ENCODE data around the gene PPARG. TPM values are rescaled to one million over a fixed set of nuclear protein-coding genes. Genes with fewer than 3 reads are reported as not detected.
"Not testable (repeated sequence)": the region's sequence is repeated elsewhere in the genome, so short reads cannot be mapped to it uniquely, and the experiment has no call there.

PPARG gene
- total RNA-seq, 1 donor from 2014 or later: 4.4 TPM

DNA sequence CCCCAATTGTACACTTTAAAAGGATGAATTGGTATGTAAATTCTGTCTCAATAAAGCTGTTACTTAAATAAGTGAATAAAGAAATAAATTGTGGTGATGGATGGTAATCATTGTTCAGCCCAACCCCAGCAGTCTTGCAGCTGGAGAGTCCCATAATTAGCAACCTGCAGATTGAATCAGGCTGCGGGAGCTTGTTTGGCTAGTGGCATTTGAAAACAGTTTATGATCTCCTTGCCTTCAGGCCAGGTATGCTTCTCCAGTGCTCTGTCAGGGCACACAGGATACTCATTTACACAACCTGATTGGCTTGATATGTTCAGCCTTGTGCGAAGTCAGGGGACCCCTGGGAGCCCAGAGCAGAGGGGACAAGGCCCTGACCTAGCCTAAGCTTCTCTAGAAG is 178.9 kb downstream of the PPARG start:
- Mint-ChIP-seq H3K4me3 (ENCODE audit: unreplicated experiment) (no peak overlapping the region), H3K27me3 (ENCODE audit: unreplicated experiment) (no peaks in the 10 kb centered on the region), H3K36me3 (ENCODE audit: unreplicated experiment) (no peaks in the 10 kb centered on the region), H3K9me3 (ENCODE audit: unreplicated experiment) (no peaks in the 10 kb centered on the region), H3K27ac (ENCODE audit: unreplicated experiment) (no peak overlapping the region), H3K4me1 (ENCODE audit: unreplicated experiment) (peaks cover 7% of the 10 kb centered on the region)
- no peak for DNase-seq (ENCODE audit: extremely low spot score, unreplicated experiment)
- TF ChIP-seq, protein P1, sequence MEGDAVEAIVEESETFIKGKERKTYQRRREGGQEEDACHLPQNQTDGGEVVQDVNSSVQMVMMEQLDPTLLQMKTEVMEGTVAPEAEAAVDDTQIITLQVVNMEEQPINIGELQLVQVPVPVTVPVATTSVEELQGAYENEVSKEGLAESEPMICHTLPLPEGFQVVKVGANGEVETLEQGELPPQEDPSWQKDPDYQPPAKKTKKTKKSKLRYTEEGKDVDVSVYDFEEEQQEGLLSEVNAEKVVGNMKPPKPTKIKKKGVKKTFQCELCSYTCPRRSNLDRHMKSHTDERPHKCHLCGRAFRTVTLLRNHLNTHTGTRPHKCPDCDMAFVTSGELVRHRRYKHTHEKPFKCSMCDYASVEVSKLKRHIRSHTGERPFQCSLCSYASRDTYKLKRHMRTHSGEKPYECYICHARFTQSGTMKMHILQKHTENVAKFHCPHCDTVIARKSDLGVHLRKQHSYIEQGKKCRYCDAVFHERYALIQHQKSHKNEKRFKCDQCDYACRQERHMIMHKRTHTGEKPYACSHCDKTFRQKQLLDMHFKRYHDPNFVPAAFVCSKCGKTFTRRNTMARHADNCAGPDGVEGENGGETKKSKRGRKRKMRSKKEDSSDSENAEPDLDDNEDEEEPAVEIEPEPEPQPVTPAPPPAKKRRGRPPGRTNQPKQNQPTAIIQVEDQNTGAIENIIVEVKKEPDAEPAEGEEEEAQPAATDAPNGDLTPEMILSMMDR (IDR thresholded peaks at IDR 0.05): no peak

DNA sequence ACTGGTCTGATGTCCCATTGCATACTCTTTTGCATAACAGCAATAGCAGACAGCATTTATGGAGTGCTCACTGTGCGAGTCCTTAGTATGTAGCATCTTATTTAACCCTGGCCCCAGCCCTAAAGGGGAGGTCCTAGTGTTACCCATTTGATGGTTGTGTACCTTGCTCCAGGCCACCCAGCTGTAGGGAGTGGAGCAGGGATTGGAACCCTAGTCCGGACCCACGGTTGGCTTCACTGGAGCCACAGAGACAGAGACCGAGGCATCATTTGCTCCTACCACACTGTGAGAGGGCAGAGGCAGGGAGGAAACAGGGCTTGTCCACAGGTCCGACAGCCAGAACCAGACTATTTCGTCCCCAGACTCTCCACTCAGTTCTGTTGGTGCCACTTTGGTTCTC is 179.4 kb downstream of the PPARG start:
- H3K36me3 Mint-ChIP-seq (ENCODE audit: unreplicated experiment): no peaks in the 10 kb centered on the region

DNA sequence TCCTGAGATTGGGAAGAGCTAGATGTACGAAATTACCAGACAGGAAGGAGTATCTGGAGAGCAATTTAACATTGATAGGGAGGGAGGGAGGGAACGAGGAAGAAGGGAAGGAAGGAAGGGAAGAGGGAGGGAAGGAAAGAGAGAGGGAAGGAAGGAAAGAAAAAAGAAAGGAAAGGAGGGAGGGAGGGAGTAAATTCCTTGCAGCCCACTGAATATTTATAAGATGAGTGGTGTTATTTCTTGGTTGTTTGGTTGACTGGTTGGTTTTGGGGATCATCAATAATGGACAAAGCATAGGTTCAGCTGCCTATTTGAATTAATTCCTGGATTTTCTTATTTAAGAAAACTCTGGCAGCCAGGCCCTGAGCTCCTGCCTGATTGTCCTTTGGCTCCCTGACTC is 179.9 kb downstream of the PPARG start:
- DNase-seq (ENCODE audit: extremely low spot score, unreplicated experiment): no peak
- TF ChIP-seq, protein P1 (IDR thresholded peaks at IDR 0.05): no peak
- Mint-ChIP-seq H3K27ac (ENCODE audit: unreplicated experiment) (no peak overlapping the region), H3K27me3 (ENCODE audit: unreplicated experiment) (no peaks in the 10 kb centered on the region), H3K36me3 (ENCODE audit: unreplicated experiment) (no peaks in the 10 kb centered on the region), H3K9me3 (ENCODE audit: unreplicated experiment) (no peaks in the 10 kb centered on the region), H3K4me1 (ENCODE audit: unreplicated experiment) (peaks cover 7% of the 10 kb centered on the region), H3K4me3 (ENCODE audit: unreplicated experiment) (no peak overlapping the region)

More for the DNA sequence above, 179.4 kb downstream of the PPARG start:
- Mint-ChIP-seq H3K27me3 (ENCODE audit: unreplicated experiment) (no peaks in the 10 kb centered on the region), H3K27ac (ENCODE audit: unreplicated experiment) (no peak overlapping the region), H3K4me3 (ENCODE audit: unreplicated experiment) (no peak overlapping the region), H3K9me3 (ENCODE audit: unreplicated experiment) (no peaks in the 10 kb centered on the region), H3K4me1 (ENCODE audit: unreplicated experiment) (peaks cover 7% of the 10 kb centered on the region)
- TF ChIP-seq, protein P1 (IDR thresholded peaks at IDR 0.05): no peak
- DNase-seq (ENCODE audit: extremely low spot score, unreplicated experiment): no peak

DNA sequence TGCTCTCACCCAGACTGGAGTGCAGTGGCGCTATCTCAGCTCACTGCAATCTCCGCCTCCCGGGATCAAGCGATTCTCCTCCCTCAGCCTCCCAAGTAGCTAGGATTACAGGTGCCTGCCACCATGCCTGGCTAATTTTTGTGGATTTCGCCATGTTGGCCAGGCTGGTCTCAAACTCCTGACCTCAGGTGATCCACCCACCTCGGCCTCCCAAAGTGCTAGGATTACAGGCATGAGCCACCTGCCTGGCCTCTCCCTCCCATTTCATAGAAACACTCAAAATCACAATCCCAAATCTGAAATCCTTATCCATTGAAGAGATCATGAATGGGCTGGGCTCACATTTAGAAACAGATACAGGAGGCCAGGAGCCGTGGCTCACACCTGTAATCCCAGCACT is 180.4 kb downstream of the PPARG start:
- not testable (repeated sequence) for H3K27me3 Mint-ChIP-seq (ENCODE audit: unreplicated experiment); H3K4me1 Mint-ChIP-seq (ENCODE audit: unreplicated experiment); H3K4me3 Mint-ChIP-seq (ENCODE audit: unreplicated experiment); H3K36me3 Mint-ChIP-seq (ENCODE audit: unreplicated experiment); H3K9me3 Mint-ChIP-seq (ENCODE audit: unreplicated experiment); H3K27ac Mint-ChIP-seq (ENCODE audit: unreplicated experiment); DNase-seq (ENCODE audit: extremely low spot score, unreplicated experiment)

DNA sequence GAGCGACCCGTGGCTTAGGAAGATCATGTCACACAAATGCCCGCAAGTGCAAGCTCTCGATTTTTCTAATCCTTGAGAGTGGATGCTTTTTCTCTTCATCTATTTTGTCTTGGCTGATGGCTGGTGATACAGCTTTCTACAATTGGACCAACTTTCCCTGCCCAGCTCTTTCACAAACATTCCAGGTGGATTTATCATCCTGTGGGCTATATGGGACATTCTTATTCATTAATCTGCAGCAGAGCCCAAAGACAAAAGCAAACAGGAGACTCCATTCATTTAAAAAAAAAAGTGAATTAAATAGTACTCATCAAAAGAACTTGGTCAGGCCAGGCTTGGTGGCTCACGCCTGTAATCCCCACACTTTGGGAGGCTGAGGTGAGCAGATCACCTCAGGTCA is 181.2 kb downstream of the PPARG start:
- no peak overlapping the region for H3K27ac Mint-ChIP-seq (ENCODE audit: unreplicated experiment)
- H3K36me3 Mint-ChIP-seq (ENCODE audit: unreplicated experiment): no peaks in the 10 kb centered on the region
- no peak for DNase-seq (ENCODE audit: extremely low spot score, unreplicated experiment)
- TF ChIP-seq, protein P1 (IDR thresholded peaks at IDR 0.05): no peak
- peaks cover 7% of the 10 kb centered on the region for H3K4me1 Mint-ChIP-seq (ENCODE audit: unreplicated experiment)
- no peaks in the 10 kb centered on the region for H3K9me3 Mint-ChIP-seq (ENCODE audit: unreplicated experiment)
- no peaks in the 10 kb centered on the region for H3K27me3 Mint-ChIP-seq (ENCODE audit: unreplicated experiment)
- no peak overlapping the region for H3K4me3 Mint-ChIP-seq (ENCODE audit: unreplicated experiment)

DNA sequence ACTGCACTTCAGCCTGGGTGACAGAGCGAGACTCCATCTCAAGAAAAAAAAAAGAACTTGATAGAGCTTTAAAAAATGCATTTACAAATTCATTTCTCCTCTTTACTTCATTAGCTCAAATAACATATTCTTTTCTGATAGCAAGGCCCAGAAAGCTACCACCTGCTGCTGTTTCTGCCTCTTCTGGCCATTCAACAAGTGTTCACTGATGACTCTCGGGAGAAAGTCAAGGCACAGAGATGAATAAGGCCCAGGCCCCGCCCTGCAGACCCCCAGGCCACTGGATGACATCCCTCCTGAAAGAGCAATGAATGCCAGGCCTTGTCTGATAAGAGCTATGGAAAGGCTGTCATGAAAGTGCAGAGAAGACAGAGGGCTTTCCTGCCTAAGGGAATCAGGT is 181.8 kb downstream of the PPARG start:
- TF ChIP-seq, protein P1 (IDR thresholded peaks at IDR 0.05): no peak
- H3K4me1 Mint-ChIP-seq (ENCODE audit: unreplicated experiment): peaks cover 6% of the 10 kb centered on the region
- no peak overlapping the region for H3K4me3 Mint-ChIP-seq (ENCODE audit: unreplicated experiment)
- no peaks in the 10 kb centered on the region for H3K36me3 Mint-ChIP-seq (ENCODE audit: unreplicated experiment)
- no peak overlapping the region for H3K27ac Mint-ChIP-seq (ENCODE audit: unreplicated experiment)
- DNase-seq (ENCODE audit: extremely low spot score, unreplicated experiment): no peak
- no peaks in the 10 kb centered on the region for H3K27me3 Mint-ChIP-seq (ENCODE audit: unreplicated experiment)
- H3K9me3 Mint-ChIP-seq (ENCODE audit: unreplicated experiment): no peaks in the 10 kb centered on the region

All from osteocyte (in vitro differentiated cells).